Measurements from ENCODE around the gene ZNF565.

DNA sequence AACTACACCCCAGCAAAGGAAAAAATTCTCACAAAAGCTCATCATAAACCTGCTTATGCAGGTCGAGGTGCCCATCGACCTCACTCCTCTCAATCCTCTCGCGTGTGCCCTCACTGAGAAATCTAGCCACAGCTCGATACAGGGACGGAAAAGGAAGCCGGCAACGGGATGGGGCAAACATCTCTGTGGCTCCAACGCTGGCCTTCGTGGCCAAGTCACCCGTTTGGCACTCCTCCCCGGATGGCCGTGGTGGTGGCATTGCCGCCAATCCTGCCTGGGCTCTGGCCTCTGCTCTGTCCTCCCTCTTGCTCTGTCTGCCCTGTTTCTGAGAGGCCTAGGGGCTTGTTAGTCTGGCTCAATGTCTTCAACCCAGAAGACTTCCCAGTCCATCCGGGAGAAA is 41.6 kb upstream of the ZNF565 start:
- TF ChIP-seq, protein P1, sequence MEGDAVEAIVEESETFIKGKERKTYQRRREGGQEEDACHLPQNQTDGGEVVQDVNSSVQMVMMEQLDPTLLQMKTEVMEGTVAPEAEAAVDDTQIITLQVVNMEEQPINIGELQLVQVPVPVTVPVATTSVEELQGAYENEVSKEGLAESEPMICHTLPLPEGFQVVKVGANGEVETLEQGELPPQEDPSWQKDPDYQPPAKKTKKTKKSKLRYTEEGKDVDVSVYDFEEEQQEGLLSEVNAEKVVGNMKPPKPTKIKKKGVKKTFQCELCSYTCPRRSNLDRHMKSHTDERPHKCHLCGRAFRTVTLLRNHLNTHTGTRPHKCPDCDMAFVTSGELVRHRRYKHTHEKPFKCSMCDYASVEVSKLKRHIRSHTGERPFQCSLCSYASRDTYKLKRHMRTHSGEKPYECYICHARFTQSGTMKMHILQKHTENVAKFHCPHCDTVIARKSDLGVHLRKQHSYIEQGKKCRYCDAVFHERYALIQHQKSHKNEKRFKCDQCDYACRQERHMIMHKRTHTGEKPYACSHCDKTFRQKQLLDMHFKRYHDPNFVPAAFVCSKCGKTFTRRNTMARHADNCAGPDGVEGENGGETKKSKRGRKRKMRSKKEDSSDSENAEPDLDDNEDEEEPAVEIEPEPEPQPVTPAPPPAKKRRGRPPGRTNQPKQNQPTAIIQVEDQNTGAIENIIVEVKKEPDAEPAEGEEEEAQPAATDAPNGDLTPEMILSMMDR (IDR thresholded peaks at IDR 0.05) = no peak
- no peak for TF ChIP-seq POLR2AphosphoS5 (IDR thresholded peaks at IDR 0.05)

Data from stomach (tissue), 4 donors.